GM19452 (cell line): ENCODE results near the gene KRTDAP.

Experiments
- ATAC-seq: cut with Tn5 transposase; IDR thresholded peaks from one replicate; pipeline ENCODE4 v1.9.1; 2021; ENCODE audit not compliant: unreplicated experiment

Gene KRTDAP

DNA sequence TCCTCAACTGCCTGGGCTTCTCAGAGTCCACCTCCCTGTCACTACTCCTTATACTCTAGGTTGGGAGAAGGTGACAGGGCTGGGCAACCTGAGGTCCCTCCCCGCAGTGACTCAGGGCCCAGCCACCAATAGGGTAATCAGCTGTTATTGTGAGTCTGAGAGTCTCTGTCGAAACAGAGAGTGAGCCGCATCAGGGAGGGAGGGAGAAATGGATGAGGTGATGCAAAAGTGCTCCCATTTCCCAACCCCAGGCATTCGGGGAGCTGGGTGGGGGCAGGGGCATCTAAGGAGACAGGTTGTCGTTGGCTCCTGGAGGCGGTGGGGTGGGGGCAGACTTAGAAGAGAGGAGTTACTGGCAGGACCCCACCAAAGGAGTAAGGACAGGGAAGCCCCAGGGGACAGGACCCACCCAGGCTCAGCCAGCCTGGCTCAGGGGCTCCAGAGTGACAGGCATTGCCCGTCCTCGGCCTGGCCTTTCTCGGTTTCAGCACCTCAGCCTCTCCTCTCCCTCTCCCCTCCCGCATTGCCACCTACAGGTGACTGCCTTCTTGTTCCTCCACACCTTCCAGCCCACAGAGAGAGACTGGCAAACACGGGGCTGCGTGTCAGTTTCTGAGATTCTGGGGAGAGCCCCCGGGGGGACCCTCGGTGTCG is 23.5 kb upstream of the KRTDAP start, which contains the start of gene DMKN:
Gene DMKN (minus strand): TSS at position 22 of the 654 bp plus-strand sequence. CDS start 174 bp downstream, outside the sequence.
- no peak for ATAC-seq

DNA sequence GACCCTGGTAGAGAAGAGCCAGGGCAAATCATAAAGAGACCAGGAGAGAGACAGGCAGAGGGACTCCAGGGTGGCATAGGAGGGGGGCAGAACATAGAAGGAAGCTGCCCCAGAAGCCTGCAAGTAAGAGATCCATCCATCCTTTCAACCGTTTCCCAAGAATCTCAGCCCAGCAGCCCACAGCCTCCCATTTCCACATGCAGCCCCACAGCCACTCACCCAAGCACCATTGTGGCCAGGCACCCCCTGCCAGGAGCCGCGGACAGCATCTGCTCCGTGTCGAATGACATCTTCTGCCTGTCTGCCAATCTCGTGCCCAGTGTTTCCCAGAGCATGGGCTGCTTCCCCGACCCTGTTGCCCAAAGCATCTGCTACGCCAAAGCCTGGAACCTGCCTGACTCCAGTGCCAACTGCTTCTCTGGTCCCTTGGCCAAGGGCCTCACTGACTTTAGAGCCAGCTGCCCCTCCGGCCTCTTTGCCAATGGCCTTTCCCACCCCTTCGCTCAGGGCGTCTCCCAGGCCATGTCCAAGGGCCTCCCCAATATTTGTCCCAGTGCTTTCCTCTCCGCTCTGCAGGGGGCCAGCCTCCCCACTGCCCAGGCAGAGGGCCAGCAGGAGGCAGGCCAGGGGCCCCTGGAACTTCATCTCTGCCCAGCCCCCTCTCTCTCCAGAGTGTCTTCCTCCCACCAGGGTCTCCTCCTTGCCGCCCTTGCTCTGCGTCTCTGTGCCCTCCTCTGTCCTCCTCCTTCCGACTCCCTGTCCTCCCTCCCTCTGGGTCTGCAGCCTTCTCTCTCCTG is 22.8 kb upstream of the KRTDAP start:
- ATAC-seq = no peak

DNA sequence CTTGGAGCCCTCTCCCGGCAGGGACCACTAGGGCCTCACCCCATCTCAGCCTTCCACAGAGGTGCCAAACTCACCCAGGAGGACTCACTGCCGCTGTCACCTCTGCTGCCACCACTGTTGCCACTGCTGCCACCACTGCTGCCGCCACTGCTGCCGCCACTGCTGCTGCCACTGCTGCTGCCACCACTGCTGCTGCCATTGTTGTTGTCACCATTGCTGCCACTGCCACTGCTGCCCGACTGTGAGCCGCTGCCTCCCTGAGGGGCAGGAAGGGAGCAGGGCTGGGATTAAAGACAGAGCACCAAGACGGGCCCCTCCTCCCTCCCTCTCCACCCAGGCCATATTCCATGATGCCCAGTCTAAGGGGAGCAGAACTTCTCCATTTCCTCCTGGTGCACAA is 21.1 kb upstream of the KRTDAP start:
- no peak for ATAC-seq

DNA sequence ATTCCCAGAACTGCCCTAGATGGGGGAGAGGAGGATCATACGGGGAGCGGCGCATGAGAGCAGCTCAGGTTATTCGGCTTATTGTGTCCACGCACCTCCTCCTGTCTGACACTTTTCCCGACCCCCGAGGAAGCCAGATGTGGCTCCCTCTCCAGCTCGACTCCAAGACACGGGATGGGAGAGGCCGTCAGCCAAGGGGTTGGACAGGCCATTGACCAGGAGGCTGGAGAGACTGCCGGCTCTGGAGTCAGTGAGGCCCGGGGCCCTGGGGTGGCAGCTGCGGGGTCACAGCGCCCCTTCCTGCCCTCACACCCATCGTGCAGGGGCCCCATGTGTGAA is 20.3 kb upstream of the KRTDAP start:
- ATAC-seq = no peak

DNA sequence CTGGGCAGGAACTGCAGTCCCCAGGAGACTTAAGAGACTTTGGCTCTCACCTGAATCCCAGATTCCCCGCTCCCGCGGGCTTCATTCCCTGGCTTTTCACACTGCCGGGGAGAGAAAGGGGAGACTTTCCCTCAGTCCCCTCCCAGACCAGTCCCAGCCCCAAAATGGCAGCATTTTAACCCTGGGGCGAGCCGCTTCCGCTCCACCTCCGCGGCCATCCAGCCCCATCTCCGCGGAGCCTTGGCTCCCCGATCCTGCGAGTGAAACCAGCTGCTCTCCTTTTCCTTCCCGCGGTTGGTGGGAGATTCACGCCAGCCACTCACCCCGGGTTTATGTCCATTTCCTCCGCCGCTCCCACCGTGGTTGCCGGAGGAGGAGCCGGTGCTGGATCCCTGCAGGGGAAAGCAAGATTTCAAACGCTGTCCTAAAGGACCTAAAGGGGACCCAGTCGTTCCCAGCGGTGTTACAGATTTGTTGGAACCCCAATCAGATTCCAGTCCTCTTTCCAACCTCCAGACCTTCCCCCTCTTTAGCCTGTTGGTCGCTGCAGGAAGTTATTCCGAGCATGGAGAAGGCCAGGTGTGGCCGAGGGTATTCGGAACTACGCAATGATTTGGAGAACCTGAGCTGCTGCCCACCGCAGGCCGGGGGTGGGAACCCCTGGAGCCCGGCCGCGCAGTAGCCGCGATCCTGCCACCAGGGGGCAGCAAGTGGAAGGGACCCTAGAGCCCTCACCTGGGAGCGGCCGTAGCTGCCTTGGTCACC is 19.8 kb upstream of the KRTDAP start:
- ATAC-seq = no peak

DNA sequence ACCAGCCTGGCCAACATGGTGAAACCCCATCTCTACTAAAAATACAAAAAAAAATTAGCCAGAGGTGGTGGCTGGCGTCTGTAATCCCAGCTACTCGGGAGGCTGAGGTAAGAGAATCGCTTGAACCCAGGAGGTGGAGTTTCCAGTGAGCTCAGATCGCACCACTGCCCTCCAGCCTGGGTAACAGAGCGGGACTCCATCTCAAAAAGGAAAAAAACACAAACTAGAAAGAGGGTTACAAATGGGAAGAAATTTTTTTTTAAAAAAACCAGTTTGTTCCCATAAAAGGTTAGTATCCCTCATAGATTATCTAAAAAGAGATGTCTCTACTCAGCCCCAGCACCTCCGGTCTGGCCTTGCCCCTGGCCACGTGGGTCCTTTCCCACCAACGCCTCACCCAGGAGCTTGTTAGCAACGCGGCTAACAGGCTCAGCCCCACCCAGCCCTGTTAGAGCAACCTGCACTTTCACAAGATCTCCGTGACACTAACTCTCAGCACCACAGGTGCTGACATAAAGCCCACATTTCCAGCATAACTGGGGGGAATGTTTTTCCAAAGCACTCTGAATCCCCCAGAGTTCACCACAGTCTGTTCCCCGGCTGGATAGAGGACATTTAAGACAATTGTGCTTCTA is 18.9 kb upstream of the KRTDAP start:
- no peak for ATAC-seq

DNA sequence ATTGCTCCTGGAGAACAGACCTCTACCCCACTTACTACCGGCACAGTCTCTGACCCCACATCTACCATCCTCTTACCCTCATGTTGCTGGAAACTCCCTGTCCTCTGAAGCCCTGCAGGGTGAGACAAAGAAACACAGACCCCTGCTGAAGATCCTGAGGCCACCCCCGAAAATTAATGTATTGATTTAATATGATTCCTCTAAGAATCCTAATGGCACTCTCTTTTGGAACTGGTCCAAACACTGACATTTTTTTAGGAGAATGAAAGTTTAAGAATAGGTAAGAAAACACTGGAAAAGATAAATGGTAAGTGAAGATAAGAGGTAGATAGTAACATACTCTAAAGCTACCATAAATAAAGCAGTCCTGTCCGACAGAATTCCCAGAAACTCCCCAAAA is 17.9 kb upstream of the KRTDAP start:
- no peak for ATAC-seq

DNA sequence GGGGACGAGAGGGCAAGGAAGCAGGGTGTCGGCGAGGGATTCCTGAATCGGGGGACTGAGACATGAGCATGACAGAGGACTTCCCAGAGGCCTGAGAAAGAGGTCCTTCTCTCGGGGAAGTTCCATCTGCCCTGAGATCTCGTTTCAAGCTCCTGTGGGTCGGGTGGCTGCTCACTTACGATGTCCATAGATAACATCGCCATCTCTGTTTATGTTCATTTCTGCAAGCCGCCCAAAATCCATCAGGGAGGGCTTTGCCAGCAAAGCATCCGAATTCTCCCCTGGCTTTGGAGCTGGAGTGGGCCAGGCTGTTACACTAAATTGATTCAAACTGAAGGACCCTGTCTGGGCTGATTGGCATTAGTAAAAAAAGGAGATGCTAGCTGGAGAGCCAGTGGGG is 17.3 kb upstream of the KRTDAP start:
- no peak for ATAC-seq

DNA sequence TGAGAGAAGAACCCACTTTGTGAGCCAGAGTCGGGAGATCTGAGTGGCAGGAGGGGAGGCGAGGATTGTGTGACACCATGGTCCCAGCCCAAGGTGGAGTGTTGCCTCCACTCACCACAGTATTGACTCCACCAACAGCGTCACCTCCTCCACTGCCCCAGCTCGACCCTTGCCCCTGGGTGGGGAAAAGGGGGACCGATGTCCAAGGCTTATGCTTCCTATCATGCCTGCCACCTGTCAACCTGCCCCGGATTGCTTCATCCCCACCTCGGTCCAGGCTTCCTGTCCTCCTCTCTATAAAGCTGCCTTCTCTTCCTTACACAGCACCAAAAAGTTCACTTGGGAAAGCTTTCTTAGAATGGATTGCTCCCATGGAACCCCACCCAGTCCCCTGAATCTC is 15.7 kb upstream of the KRTDAP start:
- ATAC-seq = no peak

DNA sequence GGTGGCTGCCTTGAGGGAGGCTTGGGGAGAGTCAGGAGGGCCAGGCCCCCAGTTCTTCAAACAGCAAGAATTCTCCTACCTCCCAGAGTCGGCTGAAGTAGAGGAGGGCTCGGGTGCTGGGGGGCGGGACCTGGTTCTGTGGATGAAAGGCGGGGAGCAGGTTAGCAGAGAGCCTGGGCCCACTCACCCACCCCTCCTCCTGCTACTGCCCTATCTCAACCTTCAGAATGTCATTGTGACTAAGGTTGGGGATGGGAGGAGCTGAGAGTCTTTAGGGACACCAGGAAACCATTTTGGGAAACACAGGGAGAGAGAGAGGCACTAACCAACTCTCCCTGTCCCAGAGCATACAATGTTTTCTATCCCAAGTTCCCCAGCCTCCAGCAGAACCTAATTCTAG is 12.5 kb upstream of the KRTDAP start:
- ATAC-seq = no peak

DNA sequence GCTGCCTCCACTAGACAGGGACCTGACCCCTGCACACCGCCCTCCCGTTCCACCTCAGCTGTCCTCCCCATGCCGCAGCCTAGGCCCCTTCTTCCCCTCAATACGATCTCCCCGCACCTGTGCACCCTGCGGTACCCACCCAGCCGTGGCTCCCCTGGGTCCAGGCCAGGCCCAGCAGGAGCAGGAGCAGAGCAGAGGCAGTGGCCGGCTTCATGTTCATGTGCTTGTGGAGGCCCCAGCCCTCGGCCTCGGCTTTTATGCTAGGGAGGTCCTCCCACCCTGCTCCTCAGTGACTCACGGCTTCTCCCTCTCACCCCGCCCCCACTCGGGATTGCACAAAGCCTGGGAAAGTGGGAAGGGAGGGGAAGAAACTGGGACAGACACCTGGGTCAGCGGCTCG is 11.4 kb upstream of the KRTDAP start:
- no peak for ATAC-seq

DNA sequence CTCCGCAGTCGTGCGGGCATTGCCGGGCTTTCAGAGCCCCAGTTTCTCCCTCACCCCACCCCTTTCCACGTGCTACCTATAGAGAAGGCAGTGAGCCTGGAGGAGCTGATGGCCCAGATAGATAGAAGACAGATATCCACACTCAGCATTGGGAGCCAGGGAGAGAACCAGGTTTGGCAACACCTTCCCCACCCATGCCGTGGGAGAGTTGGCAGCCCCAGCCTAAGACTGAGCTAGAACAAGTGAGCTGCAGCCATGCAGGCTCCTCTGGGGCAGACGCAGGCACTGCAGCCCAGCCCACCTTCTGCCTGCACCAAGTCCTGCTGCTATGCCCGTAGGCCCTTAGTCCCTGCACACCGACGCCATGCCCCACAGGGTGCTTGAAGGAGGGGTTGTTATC is 10.3 kb upstream of the KRTDAP start:
- no peak for ATAC-seq

DNA sequence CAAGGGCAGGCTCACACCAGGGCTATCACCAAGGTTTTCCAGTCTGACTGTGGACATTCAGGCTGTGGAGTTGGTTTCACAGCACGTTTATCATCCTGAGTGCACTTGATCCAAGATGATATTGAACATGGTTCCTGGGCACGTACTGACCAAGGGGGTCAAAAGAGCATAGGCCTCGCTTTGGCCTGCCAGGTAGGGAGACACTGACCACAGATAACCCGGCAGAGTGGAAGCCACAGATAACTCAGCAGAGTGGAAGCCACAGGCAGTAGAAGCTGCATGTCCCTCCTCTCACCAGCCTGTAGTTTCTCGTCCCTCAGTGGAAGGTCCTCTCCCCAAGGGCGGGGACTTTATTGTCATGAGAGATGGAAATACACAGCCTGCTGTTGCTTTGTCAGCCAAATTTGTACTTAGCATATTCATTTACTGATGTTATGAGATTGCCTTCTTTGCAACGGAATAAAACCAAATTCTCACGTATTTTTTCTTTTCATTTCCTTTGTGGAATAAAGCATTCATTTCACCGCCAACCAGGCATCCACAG is 8.8 kb upstream of the KRTDAP start:
- no peak for ATAC-seq

DNA sequence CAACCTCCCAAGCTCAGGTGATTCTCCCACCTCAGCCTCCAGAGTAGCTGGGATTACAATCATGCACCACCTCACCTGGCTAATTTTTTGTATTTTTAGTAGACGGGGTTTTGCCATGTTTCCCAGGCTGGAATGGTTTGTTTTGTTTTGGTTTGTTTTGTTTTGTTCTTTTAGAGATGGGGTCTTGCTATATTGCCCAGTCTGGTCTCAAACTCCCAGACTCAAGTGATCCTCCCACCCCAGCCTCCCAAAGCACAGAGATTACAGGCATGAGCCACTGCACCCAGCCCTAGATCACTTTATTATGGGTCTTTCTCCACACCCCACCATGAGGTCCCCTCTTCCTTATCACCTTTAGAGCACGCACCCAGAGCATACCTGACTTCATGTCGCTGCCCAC is 8.0 kb upstream of the KRTDAP start:
- ATAC-seq = no peak

DNA sequence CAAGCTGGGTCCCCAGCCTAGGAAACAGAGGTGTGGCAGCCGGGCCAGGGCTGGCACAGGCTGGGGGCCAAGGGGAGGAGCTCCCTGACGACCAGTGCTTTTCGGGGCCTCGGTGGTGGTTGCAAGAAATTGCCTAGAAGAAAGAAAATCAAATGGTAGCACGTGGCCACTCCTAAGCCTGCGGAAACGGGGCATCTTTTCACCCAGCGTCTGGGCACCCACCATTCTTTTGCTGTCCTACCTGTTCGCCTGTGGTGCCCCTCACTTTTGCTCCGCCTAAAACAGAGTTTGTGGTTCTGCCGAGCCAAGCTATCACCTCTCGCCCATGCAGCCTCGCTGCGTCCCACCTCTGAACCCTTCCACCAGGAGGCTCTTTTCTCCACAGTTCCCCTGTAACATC is 7.1 kb upstream of the KRTDAP start:
- no peak for ATAC-seq

DNA sequence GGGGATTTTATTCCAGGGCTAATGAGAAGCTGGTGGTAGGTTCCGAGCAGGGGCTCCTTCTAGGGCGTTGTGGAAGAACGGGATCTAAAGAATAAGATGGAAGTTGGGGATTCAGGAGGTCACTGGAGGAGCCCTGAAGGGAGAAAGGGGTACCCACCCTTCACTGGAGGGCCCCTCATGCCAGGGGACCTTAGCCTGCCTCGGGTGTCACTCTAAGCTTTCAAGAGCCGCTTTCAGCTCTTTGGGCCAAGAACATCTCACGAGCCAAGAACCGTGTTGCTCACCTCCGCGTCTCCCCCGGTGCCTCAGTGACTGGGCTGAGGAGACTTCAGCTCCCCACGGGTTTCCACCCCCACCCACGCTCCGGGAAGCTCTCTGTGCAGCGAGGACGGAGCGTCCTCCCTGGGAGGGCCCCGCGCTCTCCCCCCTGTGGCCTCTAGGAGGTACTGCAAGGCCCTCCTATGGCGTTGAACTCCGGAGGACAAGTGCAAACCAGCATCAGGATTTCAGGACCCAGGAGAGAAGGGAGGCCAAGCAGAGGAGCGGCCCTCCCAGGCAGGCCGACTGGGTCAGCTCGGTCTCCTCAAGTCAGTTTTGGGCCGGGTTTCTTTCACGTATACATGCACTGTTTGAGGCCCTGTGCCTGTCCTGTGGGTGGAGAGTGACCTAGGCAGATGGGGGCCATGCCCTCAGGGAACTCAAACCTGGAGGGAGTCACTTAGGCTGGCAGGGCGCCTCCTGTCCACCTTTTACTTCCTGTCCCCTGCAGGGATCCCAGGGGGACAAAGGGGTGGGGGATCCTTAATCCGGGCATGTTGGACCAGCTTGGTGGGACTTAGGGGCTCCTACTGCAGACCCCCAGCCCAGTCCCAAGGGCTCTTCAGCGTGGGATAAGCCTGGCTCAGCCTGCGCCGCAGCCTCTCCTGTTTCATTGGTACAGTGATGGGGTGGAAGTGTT is 5.1 kb upstream of the KRTDAP start:
- no peak for ATAC-seq

DNA sequence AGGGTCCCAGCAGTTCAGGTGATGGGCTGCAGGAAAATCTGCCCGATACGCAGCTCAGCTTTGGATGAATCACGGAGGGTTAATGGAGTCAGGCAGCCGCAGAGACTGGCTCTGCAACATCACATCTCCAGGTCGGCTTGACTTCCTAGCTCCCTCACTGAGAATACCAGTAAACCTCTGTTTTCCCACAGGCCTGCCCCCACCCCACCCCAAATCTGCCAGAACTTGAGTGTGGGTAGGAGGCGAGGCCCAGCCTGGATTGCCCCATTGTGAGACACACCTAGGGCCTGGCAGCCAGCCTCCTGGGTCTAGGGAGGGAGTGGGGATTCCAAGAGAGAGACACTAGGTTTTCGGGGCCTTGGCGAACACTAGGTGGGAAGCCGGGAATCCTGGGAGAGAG is 3.7 kb upstream of the KRTDAP start:
- ATAC-seq = no peak

DNA sequence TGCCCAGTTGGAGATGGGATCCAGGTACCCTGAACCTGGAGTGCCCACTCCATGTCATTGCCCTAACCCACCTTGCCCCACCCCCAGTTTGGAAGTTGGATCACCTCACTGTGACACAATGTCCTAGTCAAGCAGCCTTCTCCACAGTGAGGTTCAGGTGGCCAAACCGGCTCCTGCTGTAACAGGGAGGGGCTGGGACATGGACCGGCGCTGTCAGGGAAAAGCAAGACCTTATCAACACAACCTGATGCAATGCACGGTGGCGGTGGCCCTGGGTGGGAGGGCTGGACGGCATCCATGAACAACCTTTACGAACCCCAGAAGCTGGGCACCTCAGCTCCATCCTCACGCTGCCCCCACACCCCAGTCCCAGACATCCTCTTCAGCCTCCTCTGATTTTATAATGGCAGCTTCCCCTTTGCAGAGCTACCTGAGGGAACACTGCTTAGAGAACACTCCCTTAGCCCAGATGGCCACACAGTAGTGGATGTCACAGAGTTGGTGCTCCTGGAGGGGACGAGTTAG is 1.6 kb upstream of the KRTDAP start:
- ATAC-seq = no peak

DNA sequence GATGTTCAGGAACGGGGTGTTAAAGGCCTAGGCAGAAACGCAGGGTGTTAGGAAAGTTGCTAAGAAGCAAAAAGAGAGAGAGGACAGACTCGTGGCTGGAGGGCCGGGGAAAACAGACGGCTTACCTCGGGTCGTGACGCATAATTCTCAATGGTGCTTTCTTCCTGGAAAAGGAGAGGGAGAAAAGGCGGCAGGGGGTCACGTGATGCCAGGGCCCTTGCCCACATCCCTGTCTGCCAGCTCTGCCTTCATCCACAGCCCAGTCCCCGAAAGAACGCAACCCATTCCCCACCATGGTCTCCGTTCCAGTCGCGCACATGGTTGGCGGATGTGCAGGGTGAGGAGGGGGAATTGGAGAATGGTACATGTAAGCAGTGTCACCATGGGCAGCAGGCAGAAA is 1.6 kb downstream of the KRTDAP start:
- no peak for ATAC-seq

DNA sequence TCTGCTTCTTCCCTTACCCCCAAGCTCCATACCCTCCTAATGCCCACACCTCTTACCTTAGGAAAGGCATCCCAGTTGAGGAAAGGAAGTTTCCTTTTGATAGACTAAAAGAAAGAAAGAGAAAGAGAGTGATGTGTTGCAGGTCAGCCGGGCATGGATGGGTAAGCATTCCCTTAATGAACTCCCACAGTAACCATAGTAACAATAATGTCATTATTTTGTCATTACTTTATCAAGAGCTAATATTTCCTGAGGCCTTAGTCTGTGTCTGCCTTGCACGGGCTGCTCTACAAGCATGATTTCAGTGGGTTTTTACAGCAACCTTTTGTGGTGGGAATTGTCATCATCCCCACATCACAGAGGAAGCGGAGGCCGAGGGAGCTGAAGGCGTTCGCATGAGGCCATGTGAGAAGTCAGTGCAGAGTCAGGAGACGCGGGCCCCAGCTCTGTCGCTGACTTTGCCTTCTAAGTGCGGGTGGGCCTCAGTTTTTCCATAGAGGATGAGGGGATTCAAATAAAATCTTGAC is 2.5 kb downstream of the KRTDAP start:
- no peak for ATAC-seq
